Uterus (tissue), 2 donors: ENCODE data around the gene UPP1.

Experiments
- CTCF ChIP-seq, 4 experiments: fragments of 200-600 bp in 2 of 4; fragments of 450-650 bp in 2 of 4; sonication (generic) in 2 of 4; IDR thresholded peaks; one replicate each; pipeline ENCODE4 v1.5.1; 2016 to 2019; ENCODE audit warnings: antibody characterized with exemption in 4 of 4, mild to moderate bottlenecking in 2 of 4, moderate library complexity in 1 of 4
- POLR2A ChIP-seq, 2 donors: fragments of 450-650 bp; IDR thresholded peaks; one replicate each; pipeline ENCODE4 v1.6.1; 2016; ENCODE audit warnings: antibody characterized with exemption in 2 of 2, mild to moderate bottlenecking in 1 of 2, moderate library complexity in 1 of 2

GRCh38 chr7:48089046-48090003 lies at the start of gene UPP1:
- TF ChIP-seq CTCF (IDR thresholded peaks at IDR 0.05), result no peak
- peak; percentile 55 to 64 for TF ChIP-seq POLR2A (IDR thresholded peaks at IDR 0.05)
